Stimulated activated naive B cell treated with anti-CD40 and anti-IgM and Interleukin-4, amounts not matched to agents 10 μg/mL and 1 μg/mL and 100 μg/mL, for 72 hours (primary cell): ENCODE results near the gene SRCIN1.

Source experiments
- ATAC-seq, 2 donors: fragments of 150-1000 bp; cut with Tn5 transposase; replicated peaks; 2 replicates each; pipeline ENCODE4 v1.10.0; 2021; ENCODE audit warnings: moderate library complexity in 1 of 2
- DNase-seq: peaks from one replicate; pipeline ENCODE4 v3.0.0; 2021
- H3K27ac Mint-ChIP-seq: one replicate; pipeline ENCODE4 v1.8.0; 2022; ENCODE audit warnings: mild to moderate bottlenecking, mixed read lengths
- H3K27me3 Mint-ChIP-seq, 2 donors: one replicate each; pipeline ENCODE4 v1.8.0; 2022; ENCODE audit warnings: mixed read lengths in 2 of 2
- H3K36me3 Mint-ChIP-seq, 2 donors: one replicate each; pipeline ENCODE4 v1.8.0; 2022; ENCODE audit warnings: mixed read lengths in 2 of 2, mild to moderate bottlenecking in 1 of 2
- H3K4me1 Mint-ChIP-seq, 2 donors: one replicate each; pipeline ENCODE4 v1.8.0; 2022; ENCODE audit warnings: mixed read lengths in 2 of 2, mild to moderate bottlenecking in 1 of 2
- H3K4me3 Mint-ChIP-seq, 2 donors: one replicate each; pipeline ENCODE4 v1.8.0; 2022; ENCODE audit warnings: mild to moderate bottlenecking in 2 of 2, mixed read lengths in 2 of 2, moderate library complexity in 1 of 2
- H3K9me3 Mint-ChIP-seq, 2 donors: one replicate each; pipeline ENCODE4 v1.8.0; 2022; ENCODE audit warnings: mixed read lengths in 2 of 2, mild to moderate bottlenecking in 1 of 2

The SRCIN1 gene

DNA sequence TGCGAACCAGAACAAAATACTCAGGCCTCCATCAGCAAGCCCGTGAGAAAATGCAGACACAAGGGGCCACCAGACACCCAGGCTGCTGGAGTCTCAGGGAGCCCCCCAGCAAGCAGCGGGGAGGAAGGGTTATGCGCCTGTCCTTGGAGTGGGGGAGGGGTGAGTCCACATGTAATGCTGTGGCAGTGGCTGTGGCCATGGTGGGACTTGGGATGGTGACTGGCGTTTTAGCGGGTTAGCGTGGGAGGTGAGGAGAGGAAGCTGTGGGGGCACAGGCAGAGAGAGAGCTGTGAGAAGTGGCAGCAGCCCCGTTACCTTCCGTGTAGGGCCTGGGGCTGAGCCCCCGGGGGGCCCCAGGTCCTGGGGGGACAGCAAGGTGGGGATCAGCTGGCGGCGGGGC is 58.3 kb downstream of the SRCIN1 start:
- Mint-ChIP-seq H3K27me3 (peaks cover 43 to 61% of the 10 kb centered on the region in 2 donors), H3K36me3 (no peaks in the 10 kb centered on the region), H3K4me1 (no peaks in the 10 kb centered on the region), H3K27ac (no peak overlapping the region), H3K4me3 (no peak overlapping the region), H3K9me3 (no peaks in the 10 kb centered on the region)
- no peak for DNase-seq
- ATAC-seq: no peak

DNA sequence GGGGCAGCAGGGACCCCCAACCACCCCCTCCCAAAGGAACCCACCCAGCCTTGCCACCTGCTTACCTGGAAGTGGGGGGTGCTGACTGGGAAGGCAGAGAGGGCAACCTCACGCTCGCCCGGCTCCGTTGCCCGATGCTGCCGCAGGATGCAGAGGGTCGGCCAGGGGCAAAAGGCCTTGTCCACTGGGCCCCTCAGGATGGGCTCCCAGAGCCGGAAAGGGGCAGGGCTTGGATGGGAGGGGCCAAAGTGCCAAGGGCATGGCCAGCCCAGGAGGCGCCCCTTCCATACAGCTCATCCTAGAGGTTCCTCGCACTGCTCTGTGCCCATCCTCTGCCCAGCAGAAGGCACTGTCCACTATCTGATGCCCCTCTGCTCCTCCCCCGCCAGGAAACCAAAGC is 59.4 kb downstream of the SRCIN1 start:
- H3K4me1 Mint-ChIP-seq: peaks cover 0 to 2% of the 10 kb centered on the region in 2 donors
- ATAC-seq (no peak), DNase-seq (no peak)
- H3K9me3 Mint-ChIP-seq: no peaks in the 10 kb centered on the region
- H3K27me3 Mint-ChIP-seq: peaks cover 44 to 63% of the 10 kb centered on the region in 2 donors
- no peak overlapping the region for H3K27ac Mint-ChIP-seq
- no peaks in the 10 kb centered on the region for H3K36me3 Mint-ChIP-seq
- H3K4me3 Mint-ChIP-seq: no peak overlapping the region

DNA sequence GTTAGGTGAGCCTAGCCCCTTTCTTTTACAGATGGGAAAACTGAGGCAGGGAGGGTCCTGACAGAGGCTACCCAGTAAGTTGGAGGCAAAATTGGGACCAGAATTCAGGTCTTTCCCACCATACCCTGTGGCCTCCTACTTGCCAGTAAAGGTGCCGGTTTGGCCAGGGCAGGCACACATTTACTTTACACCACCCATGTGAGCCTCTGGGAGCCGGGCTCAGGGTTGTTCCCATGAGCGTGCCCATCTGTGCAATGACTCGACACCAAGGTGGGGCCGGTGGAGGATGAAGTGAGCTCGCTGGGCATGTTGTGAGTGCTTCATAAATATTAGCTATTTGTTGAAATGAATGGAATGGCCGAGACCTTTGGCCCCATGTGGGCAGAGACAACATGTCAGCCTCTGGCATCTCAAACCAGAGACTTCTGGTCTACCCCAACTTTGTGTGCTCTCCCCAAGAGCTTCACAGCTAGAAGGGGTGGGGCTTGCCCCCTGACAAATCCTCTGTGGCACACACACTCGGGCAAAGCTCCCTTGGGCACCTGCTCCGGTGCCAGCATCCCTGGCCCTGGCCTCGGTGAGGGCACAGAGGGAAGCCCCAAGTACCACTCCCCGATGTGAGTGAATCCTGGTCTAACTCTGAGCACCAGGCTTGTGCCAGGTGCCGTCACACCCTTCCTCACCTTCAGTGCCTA is 60.1 kb downstream of the SRCIN1 start:
- no peak overlapping the region for H3K4me3 Mint-ChIP-seq
- no peaks in the 10 kb centered on the region for H3K36me3 Mint-ChIP-seq
- H3K27me3 Mint-ChIP-seq: peaks cover 46 to 61% of the 10 kb centered on the region in 2 donors
- H3K9me3 Mint-ChIP-seq: no peaks in the 10 kb centered on the region
- ATAC-seq (no peak), DNase-seq (no peak)
- H3K27ac Mint-ChIP-seq: no peak overlapping the region
- peaks cover 0 to 2% of the 10 kb centered on the region in 2 donors for H3K4me1 Mint-ChIP-seq

DNA sequence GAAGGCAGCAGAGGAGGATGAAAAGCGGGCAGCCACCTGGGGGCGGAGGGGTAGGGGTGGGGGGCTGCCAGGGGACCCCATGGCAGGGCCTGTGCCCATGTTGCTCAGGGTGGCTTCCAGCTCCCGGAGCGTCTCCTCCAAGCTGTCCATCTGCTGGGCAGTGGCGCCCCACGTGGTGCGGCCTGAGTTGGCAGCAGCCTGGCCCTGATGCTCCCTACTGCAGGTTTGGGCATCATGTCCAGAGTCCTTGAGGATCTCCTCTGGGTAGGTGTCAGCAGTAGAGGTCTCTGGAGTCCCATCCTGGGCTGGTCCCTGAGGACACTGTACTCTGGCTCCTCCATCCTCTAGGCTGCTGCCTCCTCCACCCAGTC is 60.9 kb downstream of the SRCIN1 start:
- Mint-ChIP-seq H3K27me3 (peaks cover 54 to 55% of the 10 kb centered on the region in 2 donors), H3K4me3 (no peak overlapping the region), H3K36me3 (no peaks in the 10 kb centered on the region), H3K9me3 (no peaks in the 10 kb centered on the region), H3K4me1 (peaks cover 0 to 4% of the 10 kb centered on the region in 2 donors), H3K27ac (no peak overlapping the region)
- no peak for ATAC-seq
- no peak for DNase-seq

- Mint-ChIP-seq H3K4me3 (no peak overlapping the region), H3K4me1 (peaks cover 0 to 4% of the 10 kb centered on the region in 2 donors), H3K27ac (no peak overlapping the region), H3K36me3 (no peaks in the 10 kb centered on the region), H3K9me3 (no peaks in the 10 kb centered on the region), H3K27me3 (peaks cover 49 to 50% of the 10 kb centered on the region in 2 donors)
- ATAC-seq (no peak), DNase-seq (no peak)
Measured at GRCh38 chr17:38544175-38544838, 61.4 kb downstream of the SRCIN1 start.

GRCh38 chr17:38543403-38544174 is 62.2 kb downstream of the SRCIN1 start:
- H3K27me3 Mint-ChIP-seq: peaks cover 46 to 50% of the 10 kb centered on the region in 2 donors
- H3K9me3 Mint-ChIP-seq: no peaks in the 10 kb centered on the region
- H3K27ac Mint-ChIP-seq: no peak overlapping the region
- no peak overlapping the region for H3K4me3 Mint-ChIP-seq
- DNase-seq (no peak), ATAC-seq (no peak)
- H3K4me1 Mint-ChIP-seq: peaks cover 0 to 4% of the 10 kb centered on the region in 2 donors
- H3K36me3 Mint-ChIP-seq: no peaks in the 10 kb centered on the region

DNA sequence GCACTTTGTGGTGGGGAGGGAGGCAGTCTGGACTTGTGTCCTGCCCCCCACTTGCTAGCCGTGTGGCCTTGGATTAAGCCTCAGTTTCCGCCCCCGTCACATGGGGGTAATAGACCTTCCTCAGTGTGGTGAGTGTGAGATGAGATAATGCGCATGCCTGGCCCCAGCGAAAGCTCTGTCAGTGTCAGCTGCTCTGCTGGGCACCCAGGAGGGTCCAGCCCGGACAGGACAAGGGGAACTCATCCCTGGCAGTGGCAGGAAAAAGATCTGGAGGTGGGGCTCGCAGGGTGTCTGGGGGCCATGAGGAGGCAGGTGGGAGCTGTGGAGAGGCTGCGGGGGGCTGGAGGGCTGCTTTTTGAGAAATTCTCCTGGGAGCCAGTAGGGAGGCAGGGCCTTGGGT is 63.5 kb downstream of the SRCIN1 start:
- no peak overlapping the region for H3K27ac Mint-ChIP-seq
- no peaks in the 10 kb centered on the region for H3K36me3 Mint-ChIP-seq
- ATAC-seq: no peak
- H3K4me1 Mint-ChIP-seq: peaks cover 0 to 4% of the 10 kb centered on the region in 2 donors
- H3K9me3 Mint-ChIP-seq: no peaks in the 10 kb centered on the region
- no peak overlapping the region for H3K4me3 Mint-ChIP-seq
- DNase-seq: no peak
- H3K27me3 Mint-ChIP-seq: peaks cover 35 to 48% of the 10 kb centered on the region in 2 donors

GRCh38 chr17:38541281-38541680 is 64.5 kb downstream of the SRCIN1 start:
- H3K27ac Mint-ChIP-seq: no peak overlapping the region
- no peaks in the 10 kb centered on the region for H3K9me3 Mint-ChIP-seq
- H3K27me3 Mint-ChIP-seq: peaks cover 32 to 44% of the 10 kb centered on the region in 2 donors

DNA sequence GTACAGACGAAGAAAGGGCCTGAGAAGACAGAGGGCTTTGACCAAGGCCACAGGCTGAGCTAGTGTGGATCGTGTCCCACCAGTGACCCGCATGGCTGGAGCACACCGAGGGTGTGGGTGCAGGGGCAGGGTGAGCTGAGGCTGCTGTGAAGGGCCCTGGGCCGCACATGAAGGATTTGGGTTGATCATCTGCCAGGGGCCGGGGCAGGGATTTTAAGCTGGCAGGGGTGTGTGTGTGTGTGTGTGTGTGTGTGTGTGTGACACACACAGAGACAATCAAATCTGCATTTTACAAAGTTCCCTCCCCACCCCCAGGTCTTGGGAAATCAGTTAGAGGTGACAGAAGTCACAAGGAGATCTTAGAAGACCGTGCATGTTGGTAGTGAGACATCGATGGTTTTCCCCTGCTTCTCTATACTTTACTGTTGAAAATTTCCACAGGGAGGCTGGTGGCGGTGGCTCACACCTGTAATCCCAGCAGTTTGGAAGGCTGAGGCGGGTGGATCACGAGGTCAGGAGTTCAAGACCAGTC is 65.2 kb downstream of the SRCIN1 start:
- no peak for ATAC-seq
- peaks cover 0 to 4% of the 10 kb centered on the region in 2 donors for H3K4me1 Mint-ChIP-seq
- peak overlapping the region; percentile 83 for H3K27ac Mint-ChIP-seq

More at GRCh38 chr17:38541281-38541680, 64.5 kb downstream of the SRCIN1 start:
- no peak overlapping the region for H3K4me3 Mint-ChIP-seq
- H3K4me1 Mint-ChIP-seq: peaks cover 0 to 4% of the 10 kb centered on the region in 2 donors
- DNase-seq (no peak), ATAC-seq (no peak)
- no peaks in the 10 kb centered on the region for H3K36me3 Mint-ChIP-seq

GRCh38 chr17:38539386-38539785 is 66.4 kb downstream of the SRCIN1 start:
- Mint-ChIP-seq H3K4me1 (peaks cover 0 to 4% of the 10 kb centered on the region in 2 donors), H3K27me3 (peaks cover 44 to 52% of the 10 kb centered on the region in 2 donors), H3K4me3 (no peak overlapping the region), H3K36me3 (peaks cover 0 to 1% of the 10 kb centered on the region in 2 donors), H3K9me3 (no peaks in the 10 kb centered on the region), H3K27ac (no peak overlapping the region)
- DNase-seq (no peak), ATAC-seq (no peak)

More for the DNA sequence above, 65.2 kb downstream of the SRCIN1 start:
- no peak overlapping the region for H3K4me3 Mint-ChIP-seq
- peaks cover 0 to 1% of the 10 kb centered on the region in 2 donors for H3K36me3 Mint-ChIP-seq
- peaks cover 39 to 51% of the 10 kb centered on the region in 2 donors for H3K27me3 Mint-ChIP-seq
- no peak for DNase-seq
- H3K9me3 Mint-ChIP-seq: no peaks in the 10 kb centered on the region

DNA sequence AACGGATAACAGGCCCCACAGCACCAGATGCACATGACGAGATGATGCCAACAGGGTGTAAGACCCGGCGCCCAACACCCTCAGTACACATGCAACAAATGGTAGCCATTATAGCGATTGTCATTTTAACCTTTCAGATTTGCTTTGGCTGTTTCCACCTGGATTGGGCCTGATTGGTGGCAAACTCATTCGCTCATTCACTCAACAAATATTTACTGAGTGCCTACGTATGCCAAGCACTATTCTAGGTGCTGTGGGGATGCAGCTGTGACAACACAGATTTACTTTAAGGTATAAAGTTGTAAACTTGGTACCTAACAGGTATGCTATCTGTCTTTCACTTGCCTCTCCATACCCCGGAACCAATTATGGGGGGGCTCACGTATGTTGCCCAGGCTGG is 66.8 kb downstream of the SRCIN1 start:
- Mint-ChIP-seq H3K4me3 (no peak overlapping the region), H3K4me1 (peaks cover 0 to 4% of the 10 kb centered on the region in 2 donors), H3K27ac (no peak overlapping the region), H3K9me3 (no peaks in the 10 kb centered on the region), H3K36me3 (peaks cover 0 to 1% of the 10 kb centered on the region in 2 donors), H3K27me3 (peaks cover 48 to 53% of the 10 kb centered on the region in 2 donors)
- no peak for ATAC-seq
- DNase-seq: no peak

- peaks cover 44 to 60% of the 10 kb centered on the region in 2 donors for H3K27me3 Mint-ChIP-seq
- H3K4me3 Mint-ChIP-seq: no peak overlapping the region
- peaks cover 0 to 2% of the 10 kb centered on the region in 2 donors for H3K4me1 Mint-ChIP-seq
- H3K36me3 Mint-ChIP-seq: peaks cover 0 to 1% of the 10 kb centered on the region in 2 donors
- no peak for ATAC-seq
- no peak overlapping the region for H3K27ac Mint-ChIP-seq
- no peak for DNase-seq
- H3K9me3 Mint-ChIP-seq: no peaks in the 10 kb centered on the region
Measured at GRCh38 chr17:38536661-38537060, 69.1 kb downstream of the SRCIN1 start.

- peaks cover 42 to 58% of the 10 kb centered on the region in 2 donors for H3K27me3 Mint-ChIP-seq
- no peak overlapping the region for H3K4me3 Mint-ChIP-seq
- DNase-seq (no peak), ATAC-seq (no peak)
- H3K9me3 Mint-ChIP-seq: no peaks in the 10 kb centered on the region
- peaks cover 0 to 2% of the 10 kb centered on the region in 2 donors for H3K4me1 Mint-ChIP-seq
- H3K36me3 Mint-ChIP-seq: peaks cover 0 to 1% of the 10 kb centered on the region in 2 donors
- no peak overlapping the region for H3K27ac Mint-ChIP-seq
Measured at GRCh38 chr17:38535886-38536285, 69.9 kb downstream of the SRCIN1 start.

- DNase-seq (no peak), ATAC-seq (no peak)
- H3K27ac Mint-ChIP-seq: no peak overlapping the region
- H3K4me1 Mint-ChIP-seq: peaks cover 0 to 6% of the 10 kb centered on the region in 2 donors
- H3K27me3 Mint-ChIP-seq: peaks cover 56 to 62% of the 10 kb centered on the region in 2 donors
- peaks cover 0 to 1% of the 10 kb centered on the region in 2 donors for H3K36me3 Mint-ChIP-seq
- no peaks in the 10 kb centered on the region for H3K9me3 Mint-ChIP-seq
- H3K4me3 Mint-ChIP-seq: no peak overlapping the region
Measured at GRCh38 chr17:38534498-38534885, 71.3 kb downstream of the SRCIN1 start.
